GM19324 (cell line): Measurements from ENCODE around the gene DES.

Source experiments
- ATAC-seq: cut with Tn5 transposase; IDR thresholded peaks from one replicate; pipeline ENCODE4 v1.9.1; 2021; ENCODE audit warnings: mild to moderate bottlenecking, moderate library complexity; ENCODE audit not compliant: unreplicated experiment, low FRiP score

DES gene

GRCh38 chr2:219452361-219453317, 34.5 kb downstream of the DES start:
- ATAC-seq: no peak

- no peak for ATAC-seq
Measured at GRCh38 chr2:219453671-219454590, 35.8 kb downstream of the DES start.

DNA sequence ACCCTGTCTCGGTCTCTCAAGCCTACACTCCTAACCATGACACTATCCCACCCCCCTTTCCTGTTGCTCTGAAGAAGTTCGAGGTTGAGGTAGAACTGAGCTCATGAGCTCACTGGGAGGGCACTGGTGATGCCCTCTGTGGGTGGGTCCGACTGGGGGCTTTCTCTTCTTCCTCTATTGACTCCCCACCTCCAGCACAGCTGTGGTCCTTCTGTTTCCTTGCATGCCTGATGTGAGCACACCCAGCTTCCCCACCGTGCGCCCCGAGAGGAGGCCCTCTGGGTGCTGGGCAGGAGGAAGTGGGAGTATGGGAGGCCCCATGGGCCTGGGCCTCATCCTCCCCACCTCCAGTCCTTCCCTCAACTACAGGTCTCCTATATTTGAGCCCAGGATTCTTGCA, 37.4 kb downstream of the DES start:
- ATAC-seq: no peak

GRCh38 chr2:219457784-219458369, 39.7 kb downstream of the DES start:
- ATAC-seq: peak; percentile 49

- ATAC-seq: no peak
Measured at GRCh38 chr2:219458996-219459395, 40.8 kb downstream of the DES start.

DNA sequence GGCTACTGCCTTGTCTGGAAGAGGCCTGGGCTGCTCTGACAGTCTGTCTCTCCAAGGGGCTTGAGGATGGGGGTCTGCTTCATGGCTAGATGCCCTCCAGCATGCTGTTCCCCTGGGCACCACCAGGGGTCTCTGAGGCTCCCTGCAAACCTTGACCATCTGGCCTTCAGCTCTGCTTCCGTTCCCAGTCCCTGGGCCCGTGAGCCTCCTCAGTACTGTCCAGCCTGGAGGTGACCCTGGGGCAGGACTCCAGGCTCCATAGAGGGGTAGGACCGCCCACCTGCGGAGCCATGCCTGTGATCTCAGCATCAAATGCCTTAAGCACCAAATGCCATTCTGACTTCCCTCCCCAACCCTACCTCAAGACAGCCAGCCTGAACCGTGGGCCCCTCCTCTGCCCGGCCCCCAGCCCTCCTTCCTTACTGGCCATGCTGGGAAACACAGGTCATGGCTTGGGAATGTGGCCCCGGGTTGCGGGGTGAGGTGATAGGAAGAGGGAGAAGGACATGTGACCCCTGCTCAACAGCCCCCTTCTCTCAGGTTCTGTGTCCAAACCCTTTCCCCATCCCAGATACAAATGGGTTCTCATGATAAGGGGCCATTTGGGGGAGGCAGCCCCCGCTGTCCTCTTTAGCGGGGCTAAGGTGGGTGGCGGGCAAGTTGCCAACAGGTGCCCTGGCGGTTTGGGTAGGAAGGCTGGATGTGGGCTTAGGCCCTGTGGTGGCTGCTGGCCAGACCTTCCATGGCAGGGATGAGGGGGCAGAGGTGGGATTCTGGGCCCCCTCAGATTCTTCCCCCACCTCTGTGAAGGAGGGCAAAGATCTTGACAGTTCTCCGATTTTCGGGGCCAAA, 41.5 kb downstream of the DES start:
- no peak for ATAC-seq

- ATAC-seq: no peak
Measured at GRCh38 chr2:219460424-219460926, 42.3 kb downstream of the DES start.

GRCh38 chr2:219461047-219461514, 42.9 kb downstream of the DES start:
- ATAC-seq: no peak

DNA sequence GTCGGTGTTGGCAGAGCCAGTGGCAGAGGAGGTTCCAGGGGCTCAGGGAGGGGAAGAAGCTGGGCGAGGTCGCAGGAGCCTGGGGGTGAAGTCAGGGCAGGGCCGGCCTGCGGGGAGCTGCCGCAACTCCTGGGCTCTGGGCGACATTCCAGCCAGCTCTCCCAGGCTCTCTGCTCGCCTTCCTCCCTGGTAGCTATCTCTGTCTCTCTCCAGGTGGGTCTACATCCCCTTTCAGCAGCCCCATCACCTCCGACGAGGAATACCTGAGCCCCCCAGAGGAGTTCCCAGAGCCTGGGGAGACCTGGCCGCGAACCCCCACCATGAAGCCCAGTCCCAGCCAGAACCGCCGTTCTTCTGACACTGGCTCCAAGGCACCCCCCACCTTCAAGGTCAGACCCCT, 43.5 kb downstream of the DES start:
- no peak for ATAC-seq

DNA sequence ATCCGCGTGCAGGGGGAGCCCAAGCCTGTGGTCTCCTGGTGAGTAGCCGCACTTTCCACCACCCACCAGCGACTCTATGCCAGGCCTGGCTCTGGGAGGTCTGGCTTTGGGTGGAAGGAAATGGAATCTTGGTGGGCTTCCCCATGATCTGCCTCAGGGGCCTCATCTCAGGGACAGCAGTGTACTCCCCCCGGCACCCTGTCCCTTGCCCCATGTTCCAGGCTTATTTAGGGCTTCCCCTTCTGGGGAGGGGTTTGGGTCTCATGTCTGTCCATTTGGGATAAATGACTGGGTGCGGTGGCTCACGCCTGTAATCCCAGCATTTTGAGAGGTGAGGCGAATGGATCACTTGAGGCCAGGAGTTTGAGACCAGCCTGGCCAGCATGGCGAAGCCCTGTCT, 44.2 kb downstream of the DES start:
- no peak for ATAC-seq

- ATAC-seq: no peak
Measured at GRCh38 chr2:219464286-219465032, 46.3 kb downstream of the DES start.

- no peak for ATAC-seq
Measured at GRCh38 chr2:219465659-219466561, 47.7 kb downstream of the DES start.

- no peak for ATAC-seq
Measured at GRCh38 chr2:219466816-219467735, 48.9 kb downstream of the DES start.

DNA sequence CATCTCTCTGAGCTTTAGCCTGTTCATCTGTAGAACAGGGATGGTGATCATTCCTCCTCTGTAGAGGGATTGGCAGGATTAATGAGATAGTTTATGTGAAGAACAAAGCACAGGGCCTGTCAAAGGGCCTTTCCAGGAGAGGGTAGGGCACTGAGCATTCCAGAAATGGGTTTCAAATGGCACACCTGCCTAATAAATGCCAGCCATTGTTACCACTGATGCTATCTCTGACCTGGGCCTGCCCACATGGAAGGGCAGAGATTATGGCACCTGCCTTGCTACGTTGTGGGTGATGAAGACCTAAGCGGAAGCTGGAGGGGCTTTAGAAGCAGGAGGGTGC, 49.5 kb downstream of the DES start:
- ATAC-seq: no peak

DNA sequence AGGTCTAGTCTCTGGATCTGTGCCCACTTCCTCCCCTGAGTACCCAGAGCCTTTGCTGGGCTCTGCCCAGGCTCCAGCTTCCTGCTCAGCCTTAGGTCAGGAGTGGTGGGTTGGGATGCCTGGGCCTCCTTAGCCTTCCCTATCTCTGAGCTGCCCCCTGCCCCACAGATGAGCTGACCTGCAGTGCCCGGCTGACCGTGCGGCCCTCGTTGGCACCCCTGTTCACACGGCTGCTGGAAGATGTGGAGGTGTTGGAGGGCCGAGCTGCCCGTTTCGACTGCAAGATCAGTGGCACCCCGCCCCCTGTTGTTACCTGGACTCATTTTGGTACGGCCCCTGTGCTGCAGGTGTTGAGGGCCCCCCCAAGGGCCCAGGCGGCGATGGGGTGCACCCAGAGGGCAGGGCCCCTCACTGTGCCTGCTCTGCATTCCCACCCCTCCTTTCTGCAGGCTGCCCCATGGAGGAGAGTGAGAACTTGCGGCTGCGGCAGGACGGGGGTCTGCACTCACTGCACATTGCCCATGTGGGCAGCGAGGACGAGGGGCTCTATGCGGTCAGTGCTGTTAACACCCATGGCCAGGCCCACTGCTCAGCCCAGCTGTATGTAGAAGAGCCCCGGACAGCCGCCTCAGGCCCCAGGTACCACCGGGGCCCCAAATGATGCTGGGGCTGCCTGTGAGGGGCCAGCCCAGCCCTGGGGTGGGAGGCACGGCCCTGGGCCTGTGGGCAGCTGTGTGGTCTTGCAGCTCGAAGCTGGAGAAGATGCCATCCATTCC, 50.4 kb downstream of the DES start:
- no peak for ATAC-seq

- ATAC-seq: no peak
Measured at GRCh38 chr2:219469186-219469724, 51.1 kb downstream of the DES start.
